Measurements from ENCODE around the gene DIPK2A. TPM values are rescaled to one million over a fixed set of nuclear protein-coding genes. Genes with fewer than 3 reads are reported as not detected.

The DIPK2A gene
- total and polyA plus RNA-seq, 2 experiments from 2014 or later = 19.0 to 38.5 TPM

GRCh38 chr3:143952569-143953072 lies 19.0 kb upstream of the DIPK2A start (continued):
- no peak for TF ChIP-seq ZNF462 (CRISPR knock-in tag; IDR thresholded peaks at IDR 0.05)
- no peak for TF ChIP-seq JUNB (IDR thresholded peaks at IDR 0.05; ENCODE audit: unreplicated experiment)
- no peak for TF ChIP-seq NANOG (IDR thresholded peaks at IDR 0.05; ENCODE audit: borderline replicate concordance)
- no peak for TF ChIP-seq EZH2phosphoT487 (IDR thresholded peaks at IDR 0.05; ENCODE audit: unreplicated experiment)

- H3K4me1 Mint-ChIP-seq = no peaks in the 10 kb centered on the region
- H2AFZ ChIP-seq = no peak overlapping the region
- H3K27me3 Mint-ChIP-seq (ENCODE audit: insufficient read depth, low read depth, poor library complexity) = peaks cover 2% of the 10 kb centered on the region
- no peak overlapping the region for H3K4me2 ChIP-seq
- H3K36me3 ChIP-seq (ENCODE audit: insufficient read depth) = no peaks in the 10 kb centered on the region
- H3K27me3 ChIP-seq (ENCODE audit: insufficient read depth) = no peaks in the 10 kb centered on the region
- H4K20me1 ChIP-seq (replicated peaks; ENCODE audit: insufficient read depth) = no peaks in the 10 kb centered on the region
- no peak for DNase-seq (ENCODE audit: low spot score)
- TF ChIP-seq ZNF114 (CRISPR knock-in tag; IDR thresholded peaks at IDR 0.05) = no peak
- H3K27ac Mint-ChIP-seq = no peak overlapping the region
- no peaks in the 10 kb centered on the region for H3K4me1 ChIP-seq (ENCODE audit: insufficient read depth)
- H3K9me2 ChIP-seq (ENCODE audit: insufficient read depth) = no peaks in the 10 kb centered on the region
- H3K4me3 ChIP-seq = no peak overlapping the region
- H3F3A ChIP-seq (replicated peaks; ENCODE audit: low read depth) = no peaks in the 10 kb centered on the region
- no peak overlapping the region for H3K4me3 Mint-ChIP-seq
- H3K36me3 Mint-ChIP-seq (ENCODE audit: low read depth) = no peaks in the 10 kb centered on the region
- H3K27ac ChIP-seq (ENCODE audit: low read depth) = no peak overlapping the region
- no peak for ATAC-seq
- H3K9me3 Mint-ChIP-seq = no peaks in the 10 kb centered on the region
- no peaks in the 10 kb centered on the region for H3K79me2 ChIP-seq (replicated peaks; ENCODE audit: insufficient read depth)
Measured at GRCh38 chr3:143955113-143955512, 16.5 kb upstream of the DIPK2A start.

- Histone ChIP-seq H4K20me1 (replicated peaks; ENCODE audit: insufficient read depth) (no peaks in the 10 kb centered on the region), H3K79me2 (replicated peaks; ENCODE audit: insufficient read depth) (no peaks in the 10 kb centered on the region), H3K4me3 (no peak overlapping the region), H3K4me2 (no peak overlapping the region), H3F3A (replicated peaks; ENCODE audit: low read depth) (no peaks in the 10 kb centered on the region), H2AFZ (no peak overlapping the region), H3K36me3 (ENCODE audit: insufficient read depth) (no peaks in the 10 kb centered on the region), H3K4me1 (ENCODE audit: insufficient read depth) (no peaks in the 10 kb centered on the region), H3K9me2 (ENCODE audit: insufficient read depth) (no peaks in the 10 kb centered on the region), H3K27ac (ENCODE audit: low read depth) (no peak overlapping the region), H3K27me3 (ENCODE audit: insufficient read depth) (no peaks in the 10 kb centered on the region)
- Mint-ChIP-seq H3K36me3 (ENCODE audit: low read depth) (no peaks in the 10 kb centered on the region), H3K4me1 (no peaks in the 10 kb centered on the region), H3K27ac (no peak overlapping the region), H3K27me3 (ENCODE audit: insufficient read depth, low read depth, poor library complexity) (peaks cover 2% of the 10 kb centered on the region), H3K9me3 (no peaks in the 10 kb centered on the region), H3K4me3 (no peak overlapping the region)
- no peak for DNase-seq (ENCODE audit: low spot score)
- TF ChIP-seq ETS1 (IDR thresholded peaks at IDR 0.05) (no peak), JUNB (IDR thresholded peaks at IDR 0.05; ENCODE audit: unreplicated experiment) (no peak), CTCF (conservative IDR thresholded peaks at IDR 0.05; ENCODE audit: low read depth in 2 of 2) (no peak)
- ATAC-seq = no peak
Measured at GRCh38 chr3:143956838-143957237, 14.8 kb upstream of the DIPK2A start.
